Thoracic aorta (tissue), 2 donors: ENCODE data around the gene PSMC4. TPM values are rescaled to one million over a fixed set of nuclear protein-coding genes. Genes with fewer than 3 reads are reported as not detected.

Experiments used
- ATAC-seq: fragments of 150-250 bp; one replicate; pipeline ENCODE4 v1.8.0; 2017; ENCODE audit warnings: low read depth; ENCODE audit not compliant: insufficient number of reproducible peaks, low FRiP score
- DNase-seq: peaks from one replicate; pipeline ENCODE4 v3.0.0-alpha.2; 2020; ENCODE audit warnings: low spot score
- H3K27ac ChIP-seq, 2 donors: fragments of 200-600 bp; sonication (generic); 1 replicate in 1 of 2; 2 replicates in 1 of 2; pipeline ENCODE4 v1.5.1; 2016; ENCODE audit warnings: mild to moderate bottlenecking in 2 of 2, moderate library complexity in 2 of 2
- H3K27me3 ChIP-seq: fragments of 200-600 bp; sonication (generic); replicated peaks from 2 replicates; pipeline ENCODE4 v1.6.0; 2016; ENCODE audit warnings: mild to moderate bottlenecking; ENCODE audit not compliant: insufficient read depth
- H3K36me3 ChIP-seq: fragments of 200-600 bp; sonication (generic); one replicate; pipeline ENCODE4 v1.5.1; 2016
- H3K4me1 ChIP-seq, 2 donors: fragments of 200-600 bp; sonication (generic); 1 replicate in 1 of 2; 2 replicates in 1 of 2; pipeline versions ENCODE4 v1.5.1 to v1.6.0; 2016; ENCODE audit warnings: low read depth in 2 of 2, mild to moderate bottlenecking in 1 of 2; ENCODE audit not compliant: control insufficient read depth in 1 of 2
- H3K4me3 ChIP-seq: fragments of 200-600 bp; sonication (generic); 2 replicates; pipeline ENCODE4 v1.5.1; 2016; ENCODE audit warnings: mild to moderate bottlenecking
- H3K9me3 ChIP-seq: fragments of 200-600 bp; sonication (generic); 2 replicates; pipeline ENCODE4 v1.5.1; 2016
- CTCF ChIP-seq: fragments of 200-600 bp; sonication (generic); IDR thresholded peaks from one replicate; pipeline ENCODE4 v1.5.1; 2019; ENCODE audit warnings: antibody characterized with exemption
- total RNA-seq, 2 donors: library from RNA; depleted of rRNA; stranded (reverse); fragments of >200 nt; gene quantifications; one replicate each; pipeline versions ENCODE4 v1.1.0 to v1.2.3, GENCODE V29; 2016

PSMC4 gene
- total RNA-seq, 2 donors from 2014 or later = 71.1 to 93.1 TPM

GRCh38 chr19:40009674-40010073 is 38.7 kb downstream of the PSMC4 start:
- Histone ChIP-seq H3K27ac (no peak overlapping the region), H3K9me3 (peaks cover 18% of the 10 kb centered on the region), H3K27me3 (no peaks in the 10 kb centered on the region), H3K4me1 (no peaks in the 10 kb centered on the region), H3K4me3 (no peak overlapping the region), H3K36me3 (peaks cover 47% of the 10 kb centered on the region)
- no peak for ATAC-seq
- no peak for TF ChIP-seq CTCF
- no peak for DNase-seq

- no peak overlapping the region for H3K27ac ChIP-seq
- ATAC-seq (no peak), DNase-seq (no peak)
- TF ChIP-seq CTCF = no peak
- peaks cover 58% of the 10 kb centered on the region for H3K9me3 ChIP-seq
- H3K36me3 ChIP-seq = peaks cover 31% of the 10 kb centered on the region
- no peaks in the 10 kb centered on the region for H3K4me1 ChIP-seq
- H3K27me3 ChIP-seq = no peaks in the 10 kb centered on the region
- H3K4me3 ChIP-seq = no peak overlapping the region
Observed at GRCh38 chr19:40013991-40014390, 43.0 kb downstream of the PSMC4 start.

GRCh38 chr19:40023969-40024368 is 53.0 kb downstream of the PSMC4 start:
- Histone ChIP-seq H3K27me3 (no peaks in the 10 kb centered on the region), H3K27ac (no peak overlapping the region), H3K4me3 (no peak overlapping the region), H3K4me1 (no peaks in the 10 kb centered on the region), H3K9me3 (peaks cover 75% of the 10 kb centered on the region), H3K36me3 (no peaks in the 10 kb centered on the region)
- no peak for ATAC-seq
- TF ChIP-seq CTCF = no peak
- no peak for DNase-seq

- Histone ChIP-seq H3K27ac (no peak overlapping the region), H3K27me3 (no peaks in the 10 kb centered on the region), H3K4me1 (no peaks in the 10 kb centered on the region), H3K9me3 (peaks cover 94% of the 10 kb centered on the region), H3K4me3 (no peak overlapping the region), H3K36me3 (peaks cover 6% of the 10 kb centered on the region)
- ATAC-seq (no peak), DNase-seq (no peak)
- TF ChIP-seq CTCF = no peak
Observed at GRCh38 chr19:40025938-40026596, 55.1 kb downstream of the PSMC4 start.

GRCh38 chr19:40026597-40026970 is 55.6 kb downstream of the PSMC4 start:
- H3K27me3 ChIP-seq = no peaks in the 10 kb centered on the region
- no peak for TF ChIP-seq CTCF
- ATAC-seq (no peak), DNase-seq (no peak)
- no peak overlapping the region for H3K4me3 ChIP-seq
- H3K27ac ChIP-seq = no peak overlapping the region
- peaks cover 6% of the 10 kb centered on the region for H3K36me3 ChIP-seq
- H3K9me3 ChIP-seq = peaks cover 94% of the 10 kb centered on the region
- no peaks in the 10 kb centered on the region for H3K4me1 ChIP-seq

Other genes with a start within 250 kb of the PSMC4 start
- not detected for gene CLC, start 233.1 kb upstream of the PSMC4 start, total RNA-seq
- not detected for gene LEUTX, start 192.3 kb upstream of the PSMC4 start, total RNA-seq
- 10 to 100 TPM in 1 of 2 donors, 1 to 10 TPM in 1; 8.9 to 10.2 TPM for gene DYRK1B, start 137.0 kb upstream of the PSMC4 start, total RNA-seq
- 100 to 1,000 TPM in 1 of 2 donors, 10 to 100 TPM in 1; 52.7 to 103 TPM for gene FBL, start 124.8 kb upstream of the PSMC4 start, total RNA-seq
- 100 to 1,000 TPM; 120 to 142 TPM for gene FCGBP, start 36.5 kb upstream of the PSMC4 start, total RNA-seq
- gene ZNF546, start 25.9 kb downstream of the PSMC4 start, total RNA-seq = 1 to 10 TPM; 5.8 to 8.5 TPM
- gene ZNF780B, start 85.1 kb downstream of the PSMC4 start, total RNA-seq = 10 to 100 TPM; 21.2 to 25.3 TPM
- gene ZNF780A, start 119.8 kb downstream of the PSMC4 start, total RNA-seq = 10 to 100 TPM in 1 of 2 donors, 1 to 10 TPM in 1; 8.9 to 17.7 TPM
- gene MAP3K10, start 220.3 kb downstream of the PSMC4 start, total RNA-seq = 10 to 100 TPM; 30.2 to 32.5 TPM
- gene TTC9B, start 247.2 kb downstream of the PSMC4 start, total RNA-seq = not detected